ENCODE results near the gene ARHGAP31.
"Not testable (repeated sequence)": the region's sequence is repeated elsewhere in the genome, so short reads cannot be mapped to it uniquely, and the experiment has no call there.

Gene ARHGAP31

DNA sequence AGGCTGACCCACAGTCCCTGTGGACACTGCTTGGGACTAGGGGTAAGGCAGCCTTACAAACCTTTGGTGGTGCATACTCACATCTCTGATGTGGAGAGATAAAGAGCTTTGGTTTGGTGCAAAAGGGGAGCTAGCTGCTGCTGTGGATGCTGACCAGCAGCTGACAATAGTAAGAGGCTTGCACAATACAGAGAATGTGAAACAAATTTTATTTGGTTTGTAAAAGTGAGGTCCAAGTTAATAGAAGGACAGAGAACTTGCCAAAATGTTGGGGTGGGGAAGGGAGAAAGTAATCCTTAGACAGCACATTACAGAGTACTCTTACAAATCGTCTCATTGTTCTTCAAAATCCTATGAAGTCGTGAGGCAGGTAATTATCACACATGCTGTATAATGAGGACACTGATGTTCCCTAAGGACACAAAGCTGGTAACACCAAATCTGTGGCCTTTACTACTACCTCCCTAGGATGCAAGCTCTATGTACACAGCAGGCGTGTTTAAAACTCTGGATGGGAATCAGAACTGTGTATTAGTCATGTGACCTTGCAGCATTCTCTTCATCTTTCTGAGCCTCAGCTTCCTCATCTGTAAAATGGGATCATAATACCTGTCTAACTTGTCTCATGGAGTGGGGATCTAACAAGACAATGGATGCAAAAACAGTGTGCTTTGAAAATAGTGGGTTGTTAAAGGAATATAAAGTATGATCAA is 21.6 kb downstream of the ARHGAP31 start:
- FAIRE-seq, result no peak

DNA sequence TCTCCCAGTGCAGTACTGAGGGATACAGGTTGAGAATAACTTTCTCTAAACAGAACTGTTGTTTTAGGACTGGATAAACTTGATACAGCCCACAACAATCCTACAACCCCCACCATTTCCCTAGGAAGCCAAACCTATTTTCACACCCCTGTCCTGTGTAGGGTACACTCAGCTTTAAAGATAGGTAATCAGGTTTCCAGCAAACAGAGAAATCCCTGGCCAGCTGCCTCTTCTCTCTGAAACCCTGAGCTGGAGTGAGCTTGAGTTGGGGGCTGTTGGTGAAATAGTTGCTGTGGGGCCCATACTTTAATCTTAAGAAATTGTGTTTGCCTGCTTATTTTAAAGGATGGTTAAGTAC is 22.1 kb downstream of the ARHGAP31 start:
- no peak for DNase-seq (ENCODE audit: insufficient read length, low spot score)
- TF ChIP-seq TAF1 (IDR thresholded peaks at IDR 0.05; ENCODE audit: low read depth, low read length) (no peak), POU2F2 (IDR thresholded peaks at IDR 0.05; ENCODE audit: low read depth, low read length) (no peak), POLR2AphosphoS5 (IDR thresholded peaks at IDR 0.05; ENCODE audit: low read depth, low read length) (no peak), POLR2A (IDR thresholded peaks at IDR 0.05; ENCODE audit: low read depth, low read length) (no peak)
- no peak for FAIRE-seq

More for the DNA sequence above, 21.6 kb downstream of the ARHGAP31 start:
- TF ChIP-seq POLR2AphosphoS5 (IDR thresholded peaks at IDR 0.05; ENCODE audit: low read depth, low read length) (no peak), TAF1 (IDR thresholded peaks at IDR 0.05; ENCODE audit: low read depth, low read length) (no peak), PAX5 (IDR thresholded peaks at IDR 0.05; ENCODE audit: insufficient read depth, low read length, severe bottlenecking) (no peak), SPI1 (IDR thresholded peaks at IDR 0.05; ENCODE audit: low read depth, low read length) (no peak), POU2F2 (IDR thresholded peaks at IDR 0.05; ENCODE audit: low read depth, low read length) (no peak), POLR2A (IDR thresholded peaks at IDR 0.05; ENCODE audit: low read depth, low read length) (no peak)
- DNase-seq (ENCODE audit: insufficient read length, low spot score), result no peak

DNA sequence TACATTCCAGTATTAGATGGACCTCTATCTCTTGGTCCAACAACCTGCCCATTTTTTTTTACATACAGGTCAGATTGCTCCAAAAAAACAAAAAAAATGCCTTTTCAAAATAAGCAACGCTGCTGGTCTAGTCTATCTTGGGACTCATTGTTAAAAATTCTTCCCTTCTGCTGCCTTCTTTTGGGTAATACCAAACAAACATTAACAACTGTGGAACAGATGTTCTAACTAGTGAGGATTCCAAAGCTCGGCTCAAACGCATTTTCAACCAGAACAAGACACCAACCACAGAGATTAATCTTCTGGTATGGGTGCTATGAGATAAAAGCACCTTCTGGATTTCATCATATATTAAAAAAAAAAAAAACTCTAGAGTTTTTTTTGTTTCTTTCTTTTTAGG is 24.7 kb downstream of the ARHGAP31 start:
- FAIRE-seq, result no peak
- no peak for DNase-seq (ENCODE audit: insufficient read length, low spot score)
- TF ChIP-seq PAX5 (IDR thresholded peaks at IDR 0.05; ENCODE audit: insufficient read depth, low read length, severe bottlenecking), result no peak
- no peak for TF ChIP-seq POLR2AphosphoS5 (IDR thresholded peaks at IDR 0.05; ENCODE audit: low read depth, low read length)
- TF ChIP-seq POLR2A (IDR thresholded peaks at IDR 0.05; ENCODE audit: low read depth, low read length), result no peak
- no peak for TF ChIP-seq POU2F2 (IDR thresholded peaks at IDR 0.05; ENCODE audit: low read depth, low read length)
- TF ChIP-seq TAF1 (IDR thresholded peaks at IDR 0.05; ENCODE audit: low read depth, low read length), result no peak
- TF ChIP-seq SPI1 (IDR thresholded peaks at IDR 0.05; ENCODE audit: low read depth, low read length), result no peak

DNA sequence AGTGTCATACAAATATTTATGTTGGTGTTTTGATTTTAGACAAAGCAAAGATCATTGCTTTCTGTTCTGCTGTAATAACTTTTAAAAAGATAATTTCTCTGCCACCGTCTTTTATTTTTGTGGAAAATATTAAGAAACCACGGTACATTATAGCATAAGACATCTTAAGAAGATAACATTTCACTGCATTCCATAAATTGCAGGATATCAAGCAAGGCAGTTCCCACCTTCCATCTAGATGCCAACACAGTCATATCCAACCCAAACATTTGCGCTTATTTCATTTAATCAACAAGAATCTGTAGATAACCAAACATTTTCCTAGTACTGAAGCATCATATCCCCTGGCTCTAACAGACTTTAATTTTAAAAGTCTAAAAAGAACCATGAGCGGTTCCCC is 25.1 kb downstream of the ARHGAP31 start:
- no peak for TF ChIP-seq PAX5 (IDR thresholded peaks at IDR 0.05; ENCODE audit: insufficient read depth, low read length, severe bottlenecking)
- TF ChIP-seq POU2F2 (IDR thresholded peaks at IDR 0.05; ENCODE audit: low read depth, low read length), result no peak
- TF ChIP-seq POLR2AphosphoS5 (IDR thresholded peaks at IDR 0.05; ENCODE audit: low read depth, low read length), result no peak
- no peak for TF ChIP-seq SPI1 (IDR thresholded peaks at IDR 0.05; ENCODE audit: low read depth, low read length)
- no peak for TF ChIP-seq TAF1 (IDR thresholded peaks at IDR 0.05; ENCODE audit: low read depth, low read length)
- no peak for TF ChIP-seq POLR2A (IDR thresholded peaks at IDR 0.05; ENCODE audit: low read depth, low read length)
- DNase-seq (ENCODE audit: insufficient read length, low spot score) (no peak), FAIRE-seq (no peak)

DNA sequence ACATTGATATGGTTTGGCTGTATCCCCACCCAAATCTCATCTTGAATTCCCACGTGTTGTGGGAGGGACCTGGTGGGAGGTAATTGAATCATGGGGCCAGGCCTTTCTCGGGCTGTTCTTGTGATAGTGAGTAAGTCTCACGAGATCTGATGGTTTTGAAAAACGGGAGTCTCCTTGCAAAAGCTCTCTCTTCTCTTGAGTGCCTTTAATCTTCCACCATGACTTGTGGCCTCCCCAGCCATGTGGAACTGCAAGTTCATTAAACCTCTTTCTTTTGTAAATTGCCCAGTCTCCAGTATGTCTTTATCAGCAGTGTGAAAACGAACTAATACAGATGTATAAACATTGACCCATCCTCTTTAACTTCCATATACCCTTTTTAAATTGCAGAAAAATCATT is 26.6 kb downstream of the ARHGAP31 start:
- FAIRE-seq; DNase-seq (ENCODE audit: insufficient read length, low spot score): not testable (repeated sequence)

DNA sequence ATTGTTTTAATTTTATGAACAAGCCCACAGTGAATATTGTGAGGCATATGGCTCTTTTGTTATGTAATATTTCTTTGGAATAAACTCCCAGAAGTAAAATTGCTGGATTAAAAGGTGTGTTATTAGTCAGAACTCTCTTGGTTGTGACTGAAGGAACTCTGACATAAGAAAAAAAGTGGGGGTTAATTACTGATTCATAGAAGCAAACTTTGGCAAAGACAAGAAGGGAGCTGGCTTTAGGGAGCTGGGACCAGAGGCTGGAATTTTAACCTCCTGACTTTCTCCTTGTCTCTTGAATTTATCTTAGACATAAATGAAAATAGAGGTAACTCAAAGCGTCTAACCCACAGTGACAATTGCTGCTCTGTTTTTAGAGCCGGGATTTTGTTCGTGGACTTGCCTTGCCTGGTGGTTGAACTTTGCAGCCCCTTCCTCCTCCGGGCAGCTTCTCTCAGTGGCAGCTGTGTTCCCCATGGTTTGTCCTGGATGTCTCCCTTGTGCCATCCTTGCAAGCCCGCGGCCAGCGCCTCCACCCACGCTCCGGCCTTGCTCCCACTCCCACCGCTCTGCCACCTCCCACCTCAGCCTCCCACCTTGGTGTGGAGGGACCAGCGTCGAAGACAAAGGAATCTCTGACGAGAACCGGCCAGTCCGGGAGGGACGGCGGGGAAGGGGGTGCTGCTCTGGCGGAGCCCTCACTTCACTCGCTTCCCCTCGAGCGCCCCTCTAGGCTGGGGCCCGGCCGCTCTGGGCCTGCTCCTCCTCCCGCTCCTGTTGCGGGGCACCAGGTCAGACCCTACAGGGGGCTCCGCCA is 28.0 kb downstream of the ARHGAP31 start:
- FAIRE-seq, result no peak
- no peak for DNase-seq (ENCODE audit: insufficient read length, low spot score)
- TF ChIP-seq TAF1 (IDR thresholded peaks at IDR 0.05; ENCODE audit: low read depth, low read length), result no peak
- no peak for TF ChIP-seq POU2F2 (IDR thresholded peaks at IDR 0.05; ENCODE audit: low read depth, low read length)
- TF ChIP-seq POLR2AphosphoS5 (IDR thresholded peaks at IDR 0.05; ENCODE audit: low read depth, low read length), result no peak
- TF ChIP-seq SPI1 (IDR thresholded peaks at IDR 0.05; ENCODE audit: low read depth, low read length), result no peak
- TF ChIP-seq PAX5 (IDR thresholded peaks at IDR 0.05; ENCODE audit: insufficient read depth, low read length, severe bottlenecking), result no peak
- no peak; the same call in 1 of the 2 replicates for TF ChIP-seq POLR2A (IDR thresholded peaks at IDR 0.05; ENCODE audit: low read depth, low read length)

DNA sequence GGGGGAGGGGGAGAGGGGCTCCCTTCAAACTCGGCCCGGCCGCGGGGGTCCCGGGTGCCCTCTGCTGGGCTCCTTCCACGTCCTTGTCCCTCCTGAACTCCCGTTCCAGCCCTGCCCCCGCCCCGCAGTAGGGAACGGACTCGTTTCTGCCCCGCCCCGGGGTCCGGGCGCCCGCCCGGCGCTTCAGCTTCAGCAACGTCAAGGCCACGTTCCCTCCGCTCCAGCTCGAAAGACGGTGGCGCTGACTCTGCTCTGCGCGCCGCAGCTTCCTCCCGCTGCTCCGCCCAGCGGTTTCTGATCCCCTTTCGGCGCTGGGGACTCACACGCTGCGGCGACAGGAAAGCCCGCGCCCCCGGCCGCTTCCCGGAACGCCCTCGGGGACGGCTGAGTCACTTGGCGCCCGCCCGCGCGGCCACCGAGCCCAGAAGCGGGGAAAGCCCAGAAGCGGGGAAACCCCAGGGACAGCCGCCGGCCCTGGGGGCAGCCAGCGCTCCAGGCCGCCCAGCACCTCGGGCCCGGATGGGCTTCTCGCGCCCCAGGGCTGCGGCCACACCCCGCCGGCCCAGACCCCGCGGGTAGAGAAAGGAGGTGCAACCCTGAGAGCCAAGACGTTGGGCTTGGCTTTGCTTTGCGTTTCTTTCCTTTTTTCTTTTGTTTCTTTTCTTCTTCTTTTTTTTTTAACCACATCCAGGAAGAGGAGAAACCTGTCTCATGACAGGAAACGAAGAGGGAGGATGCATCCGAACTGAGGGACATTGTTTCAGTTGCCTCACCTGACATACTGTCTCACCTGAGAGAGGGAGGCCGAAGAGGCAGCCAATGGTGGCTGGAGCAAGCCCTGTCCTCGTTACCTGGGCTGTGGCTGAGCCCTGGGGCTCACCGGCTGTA is 28.9 kb downstream of the ARHGAP31 start:
- peak; percentile 78 for DNase-seq (ENCODE audit: insufficient read length, low spot score)
- TF ChIP-seq SPI1 (IDR thresholded peaks at IDR 0.05; ENCODE audit: low read depth, low read length), result peak; percentile 94
- peak; percentile 57 for TF ChIP-seq PAX5 (IDR thresholded peaks at IDR 0.05; ENCODE audit: insufficient read depth, low read length, severe bottlenecking)
- TF ChIP-seq POLR2A (IDR thresholded peaks at IDR 0.05; ENCODE audit: low read depth, low read length), result peak; percentile 63
- TF ChIP-seq TAF1 (IDR thresholded peaks at IDR 0.05; ENCODE audit: low read depth, low read length), result peak; percentile 69
- peak; percentile 67; the same call in 1 of the 2 replicates for TF ChIP-seq POLR2AphosphoS5 (IDR thresholded peaks at IDR 0.05; ENCODE audit: low read depth, low read length)
- TF ChIP-seq POU2F2 (IDR thresholded peaks at IDR 0.05; ENCODE audit: low read depth, low read length), result 0 out of 2 replicates have a peak, but pooled peaks have one; percentile 31
- FAIRE-seq, result peak; percentile 98

DNA sequence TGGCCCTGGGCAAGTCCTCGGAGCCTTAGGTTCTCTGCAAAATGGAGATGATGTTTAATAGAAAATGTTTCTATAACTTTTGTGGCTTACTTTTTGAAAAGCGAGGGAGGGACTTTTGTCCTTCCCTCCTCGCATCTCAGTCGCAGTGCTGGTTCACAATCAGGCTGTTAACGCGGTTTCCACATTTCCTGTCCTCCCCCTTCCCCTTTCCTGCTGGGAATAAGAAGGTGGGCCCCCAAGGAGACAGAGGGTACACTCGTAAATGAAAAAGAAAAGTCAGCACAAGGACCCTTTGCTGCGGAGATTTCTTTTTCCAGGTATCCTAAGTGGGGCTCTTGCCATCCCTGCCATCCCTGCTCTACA is 29.5 kb downstream of the ARHGAP31 start:
- no peak for TF ChIP-seq POLR2AphosphoS5 (IDR thresholded peaks at IDR 0.05; ENCODE audit: low read depth, low read length)
- no peak for TF ChIP-seq SPI1 (IDR thresholded peaks at IDR 0.05; ENCODE audit: low read depth, low read length)
- no peak for TF ChIP-seq TAF1 (IDR thresholded peaks at IDR 0.05; ENCODE audit: low read depth, low read length)
- TF ChIP-seq POLR2A (IDR thresholded peaks at IDR 0.05; ENCODE audit: low read depth, low read length), result no peak
- no peak for TF ChIP-seq PAX5 (IDR thresholded peaks at IDR 0.05; ENCODE audit: insufficient read depth, low read length, severe bottlenecking)
- no peak for TF ChIP-seq POU2F2 (IDR thresholded peaks at IDR 0.05; ENCODE audit: low read depth, low read length)
- FAIRE-seq (no peak), DNase-seq (ENCODE audit: insufficient read length, low spot score) (no peak)

DNA sequence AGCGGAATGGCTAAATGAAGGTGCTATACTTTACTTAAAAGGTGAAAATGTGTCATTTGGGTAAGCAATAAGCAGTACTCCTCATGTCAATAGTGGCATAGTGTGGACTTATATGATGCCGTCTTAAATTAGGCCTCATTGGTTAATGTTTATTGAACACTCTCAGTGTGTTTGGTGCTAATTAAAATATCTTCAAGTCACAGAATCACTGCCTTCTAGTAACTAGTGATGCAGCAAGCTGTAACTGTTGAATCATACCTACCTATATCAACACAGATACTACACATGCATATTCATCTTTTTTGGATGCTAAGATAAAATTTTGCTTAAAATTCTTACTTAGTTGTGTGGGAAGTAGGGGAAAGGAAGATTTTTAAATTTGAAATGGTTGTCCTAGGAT is 30.7 kb downstream of the ARHGAP31 start:
- no peak for DNase-seq (ENCODE audit: insufficient read length, low spot score)
- peak; percentile 70 for FAIRE-seq
- no peak for TF ChIP-seq POLR2AphosphoS5 (IDR thresholded peaks at IDR 0.05; ENCODE audit: low read depth, low read length)
- no peak for TF ChIP-seq PAX5 (IDR thresholded peaks at IDR 0.05; ENCODE audit: insufficient read depth, low read length, severe bottlenecking)
- TF ChIP-seq POLR2A (IDR thresholded peaks at IDR 0.05; ENCODE audit: low read depth, low read length), result no peak
- no peak for TF ChIP-seq SPI1 (IDR thresholded peaks at IDR 0.05; ENCODE audit: low read depth, low read length)
- TF ChIP-seq TAF1 (IDR thresholded peaks at IDR 0.05; ENCODE audit: low read depth, low read length), result no peak
- TF ChIP-seq POU2F2 (IDR thresholded peaks at IDR 0.05; ENCODE audit: low read depth, low read length), result no peak

Data from GM12891 (cell line).